WERI-Rb-1 (cell line): ENCODE results near the gene ARNT2.

Source experiments
- DNase-seq: peaks from one replicate; pipeline ENCODE4 v3.0.0-alpha.2; 2020
- H3K27ac ChIP-seq: fragments of 250-450 bp; sonication (Bioruptor Pico); 2 replicates; pipeline ENCODE4 v1.5.1; 2020; ENCODE audit warnings: mild to moderate bottlenecking, moderate library complexity
- H3K27me3 ChIP-seq: fragments of 250-450 bp; sonication (Bioruptor Pico); 2 replicates; pipeline ENCODE4 v1.5.1; 2021; ENCODE audit warnings: mild to moderate bottlenecking, low read depth, moderate library complexity; ENCODE audit not compliant: insufficient read depth, severe bottlenecking
- H3K36me3 ChIP-seq: fragments of 250-450 bp; sonication (Bioruptor Pico); 2 replicates; pipeline ENCODE4 v1.5.1; 2020; ENCODE audit warnings: mild to moderate bottlenecking, moderate library complexity
- H3K4me3 ChIP-seq: 2 replicates; pipeline ENCODE4 v1.5.1; 2011; ENCODE audit warnings: low read depth, mild to moderate bottlenecking, control low read depth, low read length
- H3K9me3 ChIP-seq: fragments of 250-450 bp; sonication (Bioruptor Pico); 2 replicates; pipeline ENCODE4 v1.5.1; 2021; ENCODE audit warnings: mild to moderate bottlenecking, moderate library complexity; ENCODE audit not compliant: severe bottlenecking
- CTCF ChIP-seq: IDR thresholded peaks from 2 replicates; pipeline ENCODE4 v1.5.1; 2011; ENCODE audit warnings: low read depth, mild to moderate bottlenecking, control low read depth, inconsistent platforms, low read length

Gene ARNT2

GRCh38 chr15:80601256-80601655 is 197.1 kb downstream of the ARNT2 start:
- Histone ChIP-seq H3K9me3 (no peaks in the 10 kb centered on the region), H3K36me3 (no peaks in the 10 kb centered on the region), H3K27me3 (no peaks in the 10 kb centered on the region), H3K4me3 (no peak overlapping the region), H3K27ac (no peak overlapping the region)
- DNase-seq: no peak
- TF ChIP-seq CTCF: no peak

DNA sequence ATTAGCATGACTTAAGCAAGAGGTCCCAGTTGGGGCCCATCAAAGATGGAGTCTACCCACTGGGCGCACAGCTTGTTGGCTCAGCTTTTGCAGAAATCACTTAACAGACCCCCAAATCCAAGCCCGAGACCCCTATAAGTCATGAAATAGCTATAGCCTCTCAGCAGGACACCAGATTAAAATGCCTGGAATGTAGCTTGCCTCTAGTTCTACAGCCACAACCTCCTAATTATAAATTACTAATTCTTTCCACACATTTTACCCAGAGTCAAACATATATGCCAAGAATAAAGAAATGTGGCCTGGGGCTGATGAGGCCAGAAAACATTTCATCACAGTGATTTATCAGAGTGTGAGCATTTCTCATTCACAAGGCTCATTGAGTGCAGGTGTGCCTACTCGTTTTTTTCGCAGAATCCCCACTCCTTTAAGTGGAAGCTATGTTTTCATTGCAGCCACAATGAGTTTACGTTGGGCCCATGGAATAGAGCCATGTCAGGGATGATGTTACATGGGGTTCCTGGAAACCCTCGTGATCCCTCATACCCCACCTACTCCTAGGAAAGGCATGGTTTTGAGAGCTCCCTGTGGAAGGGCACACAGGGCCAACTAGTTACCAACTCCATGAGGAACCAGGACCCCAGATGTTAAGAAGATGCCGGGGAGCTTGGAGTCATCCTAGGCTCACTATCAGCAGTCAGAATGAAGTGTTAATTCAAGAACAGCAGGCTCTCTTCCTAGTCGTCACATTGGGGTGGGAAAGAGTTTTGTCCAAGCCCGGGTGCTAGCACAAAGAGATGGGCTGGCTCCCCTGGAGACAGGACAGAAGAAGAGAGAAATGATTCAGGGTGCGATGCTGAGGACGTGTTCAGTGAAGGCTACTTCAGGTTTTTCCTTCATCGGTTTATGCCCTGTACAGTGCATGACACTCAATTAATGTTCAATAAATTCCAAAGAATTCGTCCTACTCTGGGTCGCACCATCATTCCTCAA is 200.7 kb downstream of the ARNT2 start:
- H3K9me3 ChIP-seq: no peaks in the 10 kb centered on the region
- no peak for TF ChIP-seq CTCF
- no peaks in the 10 kb centered on the region for H3K36me3 ChIP-seq
- H3K27me3 ChIP-seq: no peaks in the 10 kb centered on the region
- H3K4me3 ChIP-seq: no peak overlapping the region
- H3K27ac ChIP-seq: no peak overlapping the region
- DNase-seq: no peak

GRCh38 chr15:80605591-80606150 is 201.5 kb downstream of the ARNT2 start:
- no peak overlapping the region for H3K27ac ChIP-seq

GRCh38 chr15:80606511-80607071 is 202.4 kb downstream of the ARNT2 start:
- no peaks in the 10 kb centered on the region for H3K27me3 ChIP-seq
- no peak overlapping the region for H3K4me3 ChIP-seq
- H3K27ac ChIP-seq: no peak overlapping the region
- DNase-seq: no peak
- no peaks in the 10 kb centered on the region for H3K9me3 ChIP-seq
- H3K36me3 ChIP-seq: no peaks in the 10 kb centered on the region
- no peak for TF ChIP-seq CTCF

More at GRCh38 chr15:80605591-80606150, 201.5 kb downstream of the ARNT2 start:
- no peaks in the 10 kb centered on the region for H3K9me3 ChIP-seq
- no peaks in the 10 kb centered on the region for H3K27me3 ChIP-seq
- TF ChIP-seq CTCF: no peak
- no peaks in the 10 kb centered on the region for H3K36me3 ChIP-seq
- DNase-seq: no peak
- no peak overlapping the region for H3K4me3 ChIP-seq

- Histone ChIP-seq H3K9me3 (no peaks in the 10 kb centered on the region), H3K27me3 (no peaks in the 10 kb centered on the region), H3K36me3 (no peaks in the 10 kb centered on the region), H3K4me3 (no peak overlapping the region), H3K27ac (no peak overlapping the region)
- DNase-seq: no peak
- TF ChIP-seq CTCF: no peak
These were observed 203.3 kb downstream of the ARNT2 start for GRCh38 chr15:80607287-80607980.
